GM12878 (cell line): ENCODE data around the gene DST. TPM values are rescaled to one million over a fixed set of nuclear protein-coding genes. Genes with fewer than 3 reads are reported as not detected.

Experiments
- ATAC-seq: fragments of 200-7000 bp; cut with Tn5 transposase; 3 replicates; pipeline ENCODE4 v1.9.1; 2020; ENCODE audit warnings: mild to moderate bottlenecking, moderate library complexity
- BruUV-seq: library from RNA; stranded (reverse); fragments of 400-500 nt; replicated peaks from 2 replicates; lab custom pipeline; 2021; lab: Mats Ljungman, UMichigan
- CTCF ChIA-PET: fragments of 300-600 bp; sonication (Branson Sonifier 250); formaldehyde crosslinking; extraction: SDS; loops from one replicate; lab custom pipeline; 2021; ENCODE audit warnings: inconsistent platforms; lab: Yijun Ruan, JAX
- POLR2A ChIA-PET: fragments of 350-600 bp; formaldehyde crosslinking; extraction: SDS; loops from one replicate; lab custom pipeline; 2021; ENCODE audit warnings: inconsistent platforms; lab: Charles Lee
- RAD21 ChIA-PET: fragments of 300-600 bp; sonication (Branson Sonifier 250); formaldehyde crosslinking; loops from one replicate; lab custom pipeline; 2023; ENCODE audit warnings: antibody characterized with exemption; ENCODE audit not compliant: unreplicated experiment; lab: Charles Lee
- SMC1A ChIA-PET: fragments of 300-600 bp; sonication (Branson Sonifier 250); formaldehyde crosslinking; loops from one replicate; lab custom pipeline; 2023; ENCODE audit not compliant: unreplicated experiment, uncharacterized antibody; lab: Charles Lee
- DNase-seq: peaks from one replicate; pipeline ENCODE4 v3.0.0-alpha.2; 2011; ENCODE audit warnings: low read depth, low spot score
- FAIRE-seq: peaks from 3 replicates; lab custom pipeline; 2011; peaks lifted over from hg19 to GRCh38; lab: Jason Lieb, UNC
- H2AFZ ChIP-seq: 2 replicates; pipeline ENCODE4 v1.6.0; 2011; ENCODE audit warnings: low read depth, low read length, control low read depth; ENCODE audit not compliant: control insufficient read depth
- H3K27ac ChIP-seq: 2 replicates; pipeline ENCODE4 v1.5.1; 2011; ENCODE audit warnings: control low read depth; ENCODE audit not compliant: control insufficient read depth, insufficient read depth
- H3K27me3 ChIP-seq, 2 experiments: replicated peaks in 1 of 2; 2 replicates each; pipeline versions ENCODE4 v1.6.0 to v1.6.1; 2011; ENCODE audit warnings: low read length in 1 of 2; ENCODE audit not compliant: control insufficient read depth in 2 of 2, insufficient read depth in 2 of 2
- H3K36me3 ChIP-seq, 2 experiments: 2 replicates each; pipeline ENCODE4 v1.5.1; 2011; ENCODE audit warnings: low read length in 1 of 2; ENCODE audit not compliant: control insufficient read depth in 2 of 2, insufficient read depth in 2 of 2
- H3K4me1 ChIP-seq: 2 replicates; pipeline ENCODE4 v1.6.1; 2011; ENCODE audit warnings: mild to moderate bottlenecking, low read length, moderate library complexity, mixed read lengths; ENCODE audit not compliant: control insufficient read depth, insufficient read depth
- H3K4me2 ChIP-seq: 2 replicates; pipeline ENCODE4 v1.6.0; 2011; ENCODE audit warnings: control low read depth; ENCODE audit not compliant: control insufficient read depth, insufficient read depth
- H3K4me3 ChIP-seq: fragments of 200-600 bp; sonication (generic); 2 replicates; pipeline ENCODE4 v1.5.1; 2016
- H3K79me2 ChIP-seq: 2 replicates; pipeline ENCODE4 v1.6.0; 2011; ENCODE audit warnings: low read length; ENCODE audit not compliant: control insufficient read depth, insufficient read depth
- H3K9ac ChIP-seq: 2 replicates; pipeline ENCODE4 v1.8.0; 2011; ENCODE audit warnings: low read length, control low read depth, mixed read lengths; ENCODE audit not compliant: control insufficient read depth, insufficient read depth
- H3K9me3 ChIP-seq: replicated peaks from 3 replicates; pipeline ENCODE4 v1.5.1; 2011; ENCODE audit warnings: mild to moderate bottlenecking, low read length; ENCODE audit not compliant: control insufficient read depth, insufficient read depth
- H4K20me1 ChIP-seq: 2 replicates; pipeline ENCODE4 v1.6.0; 2011; ENCODE audit not compliant: control insufficient read depth, insufficient read depth
- CUX1 ChIP-seq: IDR thresholded peaks from 2 replicates; pipeline ENCODE4 v1.6.1; 2012; ENCODE audit warnings: improper control_type of control experiment, low read depth, low read length; ENCODE audit not compliant: insufficient replicate concordance
- ELK1 ChIP-seq: IDR thresholded peaks from 2 replicates; pipeline ENCODE4 v1.6.1; 2012; ENCODE audit warnings: low read depth, low read length, improper control_type of control experiment
- KAT2A ChIP-seq: conservative IDR thresholded peaks from 2 replicates; pipeline ENCODE4 v1.6.1; 2011; ENCODE audit warnings: low read depth, low read length; ENCODE audit not compliant: control insufficient read depth
- MXI1 ChIP-seq: fragments of 150-350 bp; IDR thresholded peaks from 2 replicates; pipeline ENCODE4 v1.6.1; 2011; ENCODE audit warnings: low read depth, mild to moderate bottlenecking, inconsistent platforms, low read length, improper control_type of control experiment
- NKRF ChIP-seq: fragments of 450-650 bp; conservative IDR thresholded peaks from 2 replicates; pipeline ENCODE4 v1.6.1; 2017; ENCODE audit warnings: mild to moderate bottlenecking, moderate library complexity
- POLR2A ChIP-seq: IDR thresholded peaks from 2 replicates; pipeline ENCODE4 v1.6.1; 2011; ENCODE audit warnings: low read depth, mild to moderate bottlenecking, low read length
- SP1 ChIP-seq: IDR thresholded peaks from one replicate; pipeline ENCODE4 v1.6.1; 2011; ENCODE audit warnings: low read depth, low read length
- SREBF2 ChIP-seq: IDR thresholded peaks from 2 replicates; pipeline ENCODE4 v1.6.1; 2012; ENCODE audit warnings: mild to moderate bottlenecking, low read length
- TCF3 ChIP-seq: IDR thresholded peaks from 2 replicates; pipeline ENCODE4 v1.6.1; 2012; ENCODE audit warnings: low read depth, mild to moderate bottlenecking, low read length, borderline replicate concordance; ENCODE audit not compliant: insufficient read depth
- WGBS: methylation state at CpG from one replicate; pipeline ENCODE4 v1.1.6; 2016; ENCODE audit warnings: low lambda C conversion rate; ENCODE audit not compliant: insufficient replicate concordance, insufficient coverage; ENCODE audit errors: missing lambda C conversion rate; 5-methylcytosine and 5-hydroxymethylcytosine counted together
- in situ Hi-C: fragments of 300-500 bp; cut with MboI; formaldehyde crosslinking; loops from 9 replicates; pipeline ENCODE4 v1.14.3; 2018; ENCODE audit warnings: mixed read lengths
- intact Hi-C: fragments of 100-400 bp; cut with micrococcal nuclease; formaldehyde crosslinking; loops from one replicate; pipeline ENCODE4 v1.14.2; 2022; ENCODE audit not compliant: unreplicated experiment
- polyA plus RNA-seq, 11 experiments: library from polyadenylated mRNA; depleted of rRNA in 4 of 11; unstranded in 6 of 11; stranded (reverse) in 5 of 11; fragments of >200 nt; fragmentation: Nextera tagmentation in 4 of 11; fragmentation: Illumina TruSeq in 1 of 11; extraction: Ambion mirVana in 4 of 11; extraction: Trizol in 1 of 11; gene quantifications; 1 replicate in 1 of 11; 2 replicates in 10 of 11; pipeline versions ENCODE4 v1.2.1 to v1.2.3, GENCODE V29; 2011 to 2016; ENCODE audit warnings: inconsistent platforms in 2 of 11, missing spikeins in 2 of 11, low read depth in 1 of 11
- total RNA-seq, 4 experiments: library from RNA; depleted of rRNA in 3 of 4; stranded (reverse); fragments of >200 nt in 3 of 4; fragmentation: Illumina TruSeq in 1 of 4; extraction: Trizol in 1 of 4; gene quantifications; 2 replicates each; pipeline versions ENCODE4 v1.2.1 to v1.2.3, GENCODE V29; 2013 to 2021
- TF ChIP-seq, protein P1 (sequence below): fragments of 450-650 bp; IDR thresholded peaks from 2 replicates; pipeline ENCODE4 v1.6.1; 2017; ENCODE audit warnings: antibody characterized with exemption, mild to moderate bottlenecking, moderate library complexity

Gene DST
- total and polyA plus RNA-seq, 10 of the 15 experiments (the other 5 are each of a cell fraction or from before 2014, with no cell fraction given) = 32.1 to 156 (median 75.0) TPM

DNA sequence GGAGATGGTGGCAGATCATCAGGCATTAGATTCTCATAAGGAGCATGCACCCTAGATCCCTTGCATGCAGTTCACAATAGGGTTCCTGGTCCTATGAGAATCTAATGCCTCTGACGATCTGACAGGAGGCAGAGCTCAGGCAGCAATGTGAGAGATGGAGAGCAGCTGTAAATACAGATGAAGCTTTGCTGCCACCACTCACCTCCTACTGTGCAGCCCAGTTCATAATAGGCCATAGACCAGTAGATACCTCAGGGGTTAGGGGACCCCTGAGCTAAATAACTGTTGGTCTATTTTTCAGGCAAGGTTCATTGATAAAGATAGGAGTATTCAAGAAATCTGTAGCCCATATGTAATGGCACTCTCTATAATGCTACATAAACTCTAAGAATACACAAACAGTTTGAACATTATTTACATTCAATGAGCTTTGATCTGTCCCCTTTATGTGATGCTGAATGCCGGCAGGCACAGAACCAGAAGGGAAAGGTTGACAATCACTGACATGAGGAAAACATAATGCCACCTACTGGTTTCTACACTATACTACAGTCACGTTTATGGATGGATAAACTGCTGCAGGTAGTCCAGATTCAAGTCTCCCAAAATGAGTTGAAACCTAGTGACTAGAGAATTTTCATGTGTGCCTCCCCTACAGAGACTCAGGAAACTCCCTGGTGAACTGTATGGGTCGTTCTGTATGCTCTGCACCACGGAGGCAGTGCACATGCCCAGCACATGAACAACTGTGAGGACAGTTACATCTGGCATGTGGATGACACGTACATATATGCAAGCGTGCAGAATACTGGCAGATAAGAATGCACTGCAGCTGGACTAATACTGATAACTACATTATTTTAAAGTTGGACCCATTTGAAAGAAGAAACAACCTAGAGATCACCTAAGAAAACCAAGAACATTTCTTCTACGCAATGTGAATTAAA, 72.0 kb downstream of the DST start:
- no peak overlapping the region for H3K4me2 ChIP-seq
- WGBS = 49% methylated on average over 8 of the region's 8 CpGs
- H3K9me3 ChIP-seq = no peaks in the 10 kb centered on the region; the same call in 2 of the 3 replicates
- H2AFZ ChIP-seq = no peak overlapping the region
- BruUV-seq = no TSS peak
- ATAC-seq = peak; percentile 88
- no peak overlapping the region for H3K9ac ChIP-seq
- FAIRE-seq = peak; percentile 75
- no peaks in the 10 kb centered on the region for H3K4me1 ChIP-seq
- no peak overlapping the region for H3K4me3 ChIP-seq
- ChIA-PET CTCF (interaction anchor here (0.6 to 3.1 kb wide), 49 partner anchors 9 to 965 kb away, joined by 3 to 29 read pairs (median 5); no protein-coding TSS in a partner anchor), POLR2A (interaction anchor here (1.8 kb wide), 1 partner anchor 24 kb away, joined by 5 read pairs; no protein-coding TSS in a partner anchor), RAD21 (interaction anchor here (0.7 to 3.2 kb wide), 13 partner anchors 11 to 281 kb away, joined by 3 to 22 read pairs (median 4); no protein-coding TSS in a partner anchor), SMC1A (interaction anchor here (0.5 to 3.2 kb wide), 26 partner anchors 9 to 318 kb away, joined by 3 to 17 read pairs (median 3); no protein-coding TSS in a partner anchor)
- H3K36me3 ChIP-seq = peaks cover 6 to 19% of the 10 kb centered on the region in 2 experiments
- intact Hi-C loops = loop anchor here (1.0 kb wide), 1 partner anchor 211 kb away; no protein-coding TSS in a partner anchor
- in situ Hi-C loops = no loop called here
- H3K27me3 ChIP-seq = no peaks in the 10 kb centered on the region
- DNase-seq = no peak
- no peak overlapping the region for H3K27ac ChIP-seq
- H4K20me1 ChIP-seq = no peaks in the 10 kb centered on the region
- H3K79me2 ChIP-seq = no peaks in the 10 kb centered on the region
- TF ChIP-seq POLR2A = no peak
- TF ChIP-seq ELK1 = no peak
- TF ChIP-seq, protein P1, sequence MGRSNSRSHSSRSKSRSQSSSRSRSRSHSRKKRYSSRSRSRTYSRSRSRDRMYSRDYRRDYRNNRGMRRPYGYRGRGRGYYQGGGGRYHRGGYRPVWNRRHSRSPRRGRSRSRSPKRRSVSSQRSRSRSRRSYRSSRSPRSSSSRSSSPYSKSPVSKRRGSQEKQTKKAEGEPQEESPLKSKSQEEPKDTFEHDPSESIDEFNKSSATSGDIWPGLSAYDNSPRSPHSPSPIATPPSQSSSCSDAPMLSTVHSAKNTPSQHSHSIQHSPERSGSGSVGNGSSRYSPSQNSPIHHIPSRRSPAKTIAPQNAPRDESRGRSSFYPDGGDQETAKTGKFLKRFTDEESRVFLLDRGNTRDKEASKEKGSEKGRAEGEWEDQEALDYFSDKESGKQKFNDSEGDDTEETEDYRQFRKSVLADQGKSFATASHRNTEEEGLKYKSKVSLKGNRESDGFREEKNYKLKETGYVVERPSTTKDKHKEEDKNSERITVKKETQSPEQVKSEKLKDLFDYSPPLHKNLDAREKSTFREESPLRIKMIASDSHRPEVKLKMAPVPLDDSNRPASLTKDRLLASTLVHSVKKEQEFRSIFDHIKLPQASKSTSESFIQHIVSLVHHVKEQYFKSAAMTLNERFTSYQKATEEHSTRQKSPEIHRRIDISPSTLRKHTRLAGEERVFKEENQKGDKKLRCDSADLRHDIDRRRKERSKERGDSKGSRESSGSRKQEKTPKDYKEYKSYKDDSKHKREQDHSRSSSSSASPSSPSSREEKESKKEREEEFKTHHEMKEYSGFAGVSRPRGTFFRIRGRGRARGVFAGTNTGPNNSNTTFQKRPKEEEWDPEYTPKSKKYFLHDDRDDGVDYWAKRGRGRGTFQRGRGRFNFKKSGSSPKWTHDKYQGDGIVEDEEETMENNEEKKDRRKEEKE = no peak
- no peak for TF ChIP-seq SREBF2
- no peak for TF ChIP-seq MXI1
- no peak for TF ChIP-seq TCF3
- no peak for TF ChIP-seq NKRF
- no peak for TF ChIP-seq CUX1
- TF ChIP-seq SP1 = no peak
- TF ChIP-seq KAT2A = no peak
